Measurements from ENCODE around the gene RGS7.

DNA sequence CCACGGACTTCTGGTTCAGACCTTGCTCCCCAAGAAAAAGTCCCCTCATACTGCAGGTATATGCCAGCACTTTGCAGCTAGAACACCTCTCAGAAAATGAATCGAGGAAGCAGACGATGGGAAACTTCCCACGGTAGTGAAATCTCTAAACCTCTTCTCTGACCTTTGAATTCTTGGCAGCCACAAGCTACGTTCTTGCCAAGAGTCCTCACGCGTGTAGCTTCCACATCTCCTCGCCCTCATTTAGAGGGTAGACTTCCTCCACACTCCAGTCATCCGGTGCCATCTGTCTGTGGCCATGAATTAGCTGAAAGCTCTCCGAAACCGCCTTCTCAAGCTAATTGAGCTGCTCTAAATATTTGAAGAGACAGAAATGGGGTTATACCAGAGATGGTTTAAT lies 127.8 kb downstream of the RGS7 start:
- no peak for TF ChIP-seq EZH2 (IDR thresholded peaks at IDR 0.05; ENCODE audit: insufficient read depth, poor library complexity, severe bottlenecking)
- TF ChIP-seq EZH2phosphoT487 (IDR thresholded peaks at IDR 0.05; ENCODE audit: insufficient read depth, low read depth), result no peak

Measured in GM23248 (cell line).